Measurements from ENCODE around the gene TMEM117. TPM values are rescaled to one million over a fixed set of nuclear protein-coding genes. Genes with fewer than 3 reads are reported as not detected.
"Not testable (repeated sequence)": the region's sequence is repeated elsewhere in the genome, so short reads cannot be mapped to it uniquely, and the experiment has no call there.

The TMEM117 gene
- total RNA-seq, 1 donor from 2014 or later: 35.3 TPM

- Mint-ChIP-seq H3K27me3 (ENCODE audit: low read depth) (no peaks in the 10 kb centered on the region), H3K4me1 (no peaks in the 10 kb centered on the region), H3K9me3 (no peaks in the 10 kb centered on the region), H3K27ac (no peak overlapping the region), H3K4me3 (no peak overlapping the region), H3K36me3 (peaks cover 2% of the 10 kb centered on the region)
- TF ChIP-seq, protein P1, sequence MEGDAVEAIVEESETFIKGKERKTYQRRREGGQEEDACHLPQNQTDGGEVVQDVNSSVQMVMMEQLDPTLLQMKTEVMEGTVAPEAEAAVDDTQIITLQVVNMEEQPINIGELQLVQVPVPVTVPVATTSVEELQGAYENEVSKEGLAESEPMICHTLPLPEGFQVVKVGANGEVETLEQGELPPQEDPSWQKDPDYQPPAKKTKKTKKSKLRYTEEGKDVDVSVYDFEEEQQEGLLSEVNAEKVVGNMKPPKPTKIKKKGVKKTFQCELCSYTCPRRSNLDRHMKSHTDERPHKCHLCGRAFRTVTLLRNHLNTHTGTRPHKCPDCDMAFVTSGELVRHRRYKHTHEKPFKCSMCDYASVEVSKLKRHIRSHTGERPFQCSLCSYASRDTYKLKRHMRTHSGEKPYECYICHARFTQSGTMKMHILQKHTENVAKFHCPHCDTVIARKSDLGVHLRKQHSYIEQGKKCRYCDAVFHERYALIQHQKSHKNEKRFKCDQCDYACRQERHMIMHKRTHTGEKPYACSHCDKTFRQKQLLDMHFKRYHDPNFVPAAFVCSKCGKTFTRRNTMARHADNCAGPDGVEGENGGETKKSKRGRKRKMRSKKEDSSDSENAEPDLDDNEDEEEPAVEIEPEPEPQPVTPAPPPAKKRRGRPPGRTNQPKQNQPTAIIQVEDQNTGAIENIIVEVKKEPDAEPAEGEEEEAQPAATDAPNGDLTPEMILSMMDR (IDR thresholded peaks at IDR 0.05; ENCODE audit: unreplicated experiment): no peak
- no peak for DNase-seq (ENCODE audit: low spot score in 2 of 2, unreplicated experiment in 2 of 2)
Measured at GRCh38 chr12:44193281-44193680, 357.4 kb downstream of the TMEM117 start.

DNA sequence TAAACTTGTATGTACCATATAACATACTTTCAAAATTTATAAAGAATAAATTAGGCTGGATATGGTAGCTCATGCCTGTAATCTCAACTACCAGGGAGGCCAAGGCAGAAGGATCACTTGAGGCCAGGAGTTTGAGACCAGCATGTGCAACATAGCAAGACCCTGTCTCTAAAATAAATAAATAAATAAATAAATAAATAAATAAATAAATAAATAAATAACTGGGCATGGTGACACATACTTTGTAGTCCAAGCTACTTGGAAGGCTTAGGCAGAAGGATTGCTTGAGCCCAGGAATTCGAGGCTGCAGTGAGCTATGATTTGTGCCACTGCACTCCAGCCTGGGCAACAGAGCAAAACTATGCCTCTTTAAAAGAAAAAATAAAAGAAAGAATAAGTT, 359.8 kb downstream of the TMEM117 start:
- not testable (repeated sequence) for DNase-seq (ENCODE audit: low spot score in 2 of 2, unreplicated experiment in 2 of 2); H3K27me3 Mint-ChIP-seq (ENCODE audit: low read depth); H3K4me3 Mint-ChIP-seq; H3K36me3 Mint-ChIP-seq; H3K4me1 Mint-ChIP-seq; H3K27ac Mint-ChIP-seq; H3K9me3 Mint-ChIP-seq

GRCh38 chr12:44206045-44206444, 370.2 kb downstream of the TMEM117 start:
- TF ChIP-seq, protein P1 (IDR thresholded peaks at IDR 0.05; ENCODE audit: unreplicated experiment): no peak
- H3K36me3 Mint-ChIP-seq: peaks cover 28% of the 10 kb centered on the region
- peaks cover 31% of the 10 kb centered on the region for H3K9me3 Mint-ChIP-seq
- no peaks in the 10 kb centered on the region for H3K27me3 Mint-ChIP-seq (ENCODE audit: low read depth)
- H3K4me3 Mint-ChIP-seq: no peak overlapping the region
- H3K4me1 Mint-ChIP-seq: no peaks in the 10 kb centered on the region
- DNase-seq (ENCODE audit: low spot score in 2 of 2, unreplicated experiment in 2 of 2): no peak
- no peak overlapping the region for H3K27ac Mint-ChIP-seq

DNA sequence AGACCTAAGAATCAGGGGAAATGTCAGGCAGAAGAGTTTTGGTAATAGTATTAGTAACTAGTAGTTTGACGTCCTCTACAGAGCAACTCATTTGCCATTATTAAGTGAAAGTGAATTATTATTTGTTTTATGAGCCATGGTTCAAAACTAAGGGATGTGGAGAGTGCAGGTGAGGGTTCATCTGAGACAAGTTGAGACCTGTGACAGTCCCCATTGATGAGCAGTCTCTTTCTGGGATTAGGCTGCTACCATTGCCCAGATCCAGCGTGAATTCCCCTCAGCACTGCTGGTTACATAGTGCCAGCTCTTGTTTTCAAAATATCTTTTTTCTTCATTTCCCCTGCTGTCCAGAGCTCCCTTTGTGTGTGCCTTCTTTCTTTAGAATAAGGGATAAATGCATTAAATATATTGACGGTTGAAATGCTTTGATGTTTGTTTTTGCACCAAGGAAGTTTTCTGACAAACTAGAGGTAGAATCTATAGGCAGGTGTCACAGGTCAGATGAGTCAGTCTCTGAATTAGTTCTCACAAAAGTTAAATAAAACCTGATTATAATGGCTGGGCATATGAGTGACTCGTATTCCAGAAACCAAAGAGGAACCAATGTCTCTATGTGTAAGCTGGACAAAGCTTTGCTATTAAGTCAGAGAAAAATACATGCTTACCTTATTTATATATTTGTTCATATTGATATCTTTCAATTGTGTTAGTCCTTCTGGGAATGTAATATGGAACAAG, 381.4 kb downstream of the TMEM117 start:
- Mint-ChIP-seq H3K27ac (no peak overlapping the region), H3K4me1 (peaks cover 2% of the 10 kb centered on the region), H3K36me3 (peaks cover 9% of the 10 kb centered on the region), H3K4me3 (no peak overlapping the region), H3K27me3 (ENCODE audit: low read depth) (no peaks in the 10 kb centered on the region), H3K9me3 (peaks cover 16% of the 10 kb centered on the region)
- no peak for DNase-seq (ENCODE audit: low spot score in 2 of 2, unreplicated experiment in 2 of 2)
- TF ChIP-seq, protein P1 (IDR thresholded peaks at IDR 0.05; ENCODE audit: unreplicated experiment): no peak

DNA sequence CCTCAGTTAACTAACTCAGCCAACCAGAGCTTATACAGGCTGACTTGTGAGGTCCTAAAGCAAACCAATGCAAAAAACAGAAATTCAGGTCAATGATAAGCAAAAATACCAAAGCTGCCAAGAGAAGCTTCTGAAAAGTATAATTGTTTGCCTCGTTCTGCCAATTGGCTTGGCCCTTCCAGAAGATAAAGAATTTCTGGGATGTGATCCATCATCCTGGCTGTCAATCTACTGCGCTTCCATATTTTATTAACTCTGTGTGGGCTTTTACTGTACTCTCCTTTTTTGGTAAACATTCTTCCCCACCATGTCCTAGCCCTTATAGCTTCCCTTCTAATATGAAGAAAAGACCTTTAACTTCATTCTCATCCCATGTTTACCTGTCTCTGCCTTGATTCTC, 387.9 kb downstream of the TMEM117 start:
- no peak for DNase-seq (ENCODE audit: low spot score in 2 of 2, unreplicated experiment in 2 of 2)
- H3K9me3 Mint-ChIP-seq: peaks cover 11% of the 10 kb centered on the region
- H3K4me1 Mint-ChIP-seq: peaks cover 6% of the 10 kb centered on the region
- H3K27ac Mint-ChIP-seq: no peak overlapping the region
- H3K27me3 Mint-ChIP-seq (ENCODE audit: low read depth): no peaks in the 10 kb centered on the region
- H3K4me3 Mint-ChIP-seq: no peak overlapping the region
- peaks cover 3% of the 10 kb centered on the region for H3K36me3 Mint-ChIP-seq
- TF ChIP-seq, protein P1 (IDR thresholded peaks at IDR 0.05; ENCODE audit: unreplicated experiment): no peak

DNA sequence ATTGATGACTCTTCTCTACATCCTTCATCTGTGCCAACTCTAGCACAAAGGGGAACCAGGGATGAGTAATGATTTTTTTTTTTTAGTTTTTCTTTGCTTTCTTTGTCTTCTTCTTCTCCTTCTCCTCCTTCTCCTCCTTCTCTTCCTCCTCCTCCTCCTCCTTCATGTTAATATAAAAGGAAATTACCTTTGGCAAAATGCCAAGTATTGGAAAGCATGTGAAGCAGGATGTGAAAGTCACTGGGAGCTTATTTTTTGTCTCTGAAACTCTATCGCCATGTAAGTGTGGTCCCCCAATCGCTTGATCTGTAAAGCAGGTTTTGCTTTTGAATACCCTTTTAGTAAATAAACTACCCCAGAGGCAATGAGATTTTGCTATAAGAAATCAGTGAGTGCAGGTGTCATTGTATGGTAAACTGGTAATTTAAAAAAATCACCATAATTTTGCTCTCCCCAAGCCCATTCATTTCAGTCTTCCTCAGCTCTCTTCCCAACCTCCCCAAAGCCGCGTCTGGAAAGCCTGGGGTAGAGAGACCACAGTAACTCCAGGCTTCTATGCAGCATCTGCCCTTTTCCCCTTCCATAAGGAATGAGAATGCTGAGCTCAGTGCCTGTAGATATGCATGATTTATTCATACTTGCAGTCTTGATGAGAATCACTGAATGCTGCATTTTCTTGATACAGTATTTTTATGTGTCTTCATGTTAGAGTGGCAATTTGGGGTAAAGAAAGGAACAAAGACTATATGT, 388.7 kb downstream of the TMEM117 start:
- Mint-ChIP-seq H3K4me3 (no peak overlapping the region), H3K27ac (no peak overlapping the region), H3K27me3 (ENCODE audit: low read depth) (no peaks in the 10 kb centered on the region), H3K4me1 (peaks cover 6% of the 10 kb centered on the region), H3K36me3 (peaks cover 3% of the 10 kb centered on the region), H3K9me3 (peaks cover 11% of the 10 kb centered on the region)
- TF ChIP-seq, protein P1 (IDR thresholded peaks at IDR 0.05; ENCODE audit: unreplicated experiment): no peak
- no peak for DNase-seq (ENCODE audit: low spot score in 2 of 2, unreplicated experiment in 2 of 2)
